GM12872 (cell line): ENCODE measurements around the gene MEIS2.

Source experiments
- CTCF ChIP-seq: IDR thresholded peaks from 3 replicates; pipeline ENCODE4 v1.5.1; 2011; ENCODE audit warnings: low read depth, mild to moderate bottlenecking, low read length, moderate library complexity; ENCODE audit not compliant: insufficient read depth

Gene MEIS2

DNA sequence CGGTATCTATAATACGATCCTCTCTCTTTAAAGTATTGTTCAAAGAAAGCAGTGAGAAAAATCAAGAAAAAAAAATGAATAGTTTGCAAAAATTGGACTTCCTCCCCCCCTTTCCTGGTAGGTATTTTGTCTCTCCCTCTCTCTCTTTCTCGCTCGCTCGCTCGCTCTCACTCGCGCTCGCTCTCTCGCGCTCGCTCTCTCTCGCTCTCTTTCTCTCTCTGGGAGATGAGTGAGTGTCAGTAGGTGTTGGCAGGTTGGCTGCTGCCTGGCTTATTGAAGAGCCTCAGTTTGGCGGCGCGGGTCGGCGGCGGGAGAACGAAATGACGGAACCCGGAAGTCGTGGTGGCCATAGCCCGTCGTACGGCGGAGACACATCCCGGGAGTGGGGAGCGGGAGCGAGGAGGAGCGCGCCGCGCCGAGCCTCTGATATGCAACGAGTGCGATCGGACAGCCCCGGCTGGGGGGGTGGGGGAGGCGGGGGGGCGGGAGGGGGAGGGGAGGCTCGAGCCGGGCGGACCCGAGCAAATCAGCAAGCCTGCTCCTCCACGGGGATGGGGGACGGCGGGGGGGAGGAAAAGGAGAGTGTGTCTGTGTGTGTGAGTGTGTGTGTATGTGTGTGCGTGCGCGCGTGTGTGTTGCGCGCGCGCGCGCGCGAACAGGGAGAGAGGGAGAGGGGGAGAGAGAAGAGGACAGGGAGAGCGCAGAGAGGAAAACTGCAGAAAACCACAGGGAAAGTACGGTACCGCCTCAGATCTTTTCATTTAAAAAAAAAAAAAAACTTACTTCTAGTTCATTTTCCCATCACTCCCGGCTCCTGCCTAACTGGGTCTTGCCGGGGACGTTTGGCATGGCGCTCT lies at the start of gene MEIS2:
MEIS2 (minus strand) TSS at position 441 of the 857 bp plus-strand sequence. CDS start 1,083 bp downstream, outside the sequence.
- TF ChIP-seq CTCF, result no peak

- TF ChIP-seq CTCF, result no peak
Observed at GRCh38 chr15:37149146-37149545, 48.8 kb upstream of the MEIS2 start.

DNA sequence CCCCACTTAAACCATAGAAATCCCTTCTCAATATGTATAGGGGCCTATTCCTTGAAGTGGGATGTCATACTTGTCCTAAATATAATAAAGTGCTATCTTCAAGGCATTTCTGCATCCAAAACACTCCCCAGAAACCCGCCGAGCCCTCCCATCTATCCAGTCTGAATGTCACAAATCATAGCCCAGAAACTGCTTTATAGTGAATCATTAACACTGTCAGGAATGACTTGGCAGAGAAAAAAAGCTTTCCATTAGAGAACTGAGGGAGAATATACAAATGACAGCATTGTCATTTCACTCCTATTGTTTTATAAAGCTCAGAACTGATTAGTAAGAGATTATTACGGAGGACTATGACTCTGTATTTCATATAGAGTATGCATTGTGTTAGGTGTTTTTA lies 48.4 kb upstream of the MEIS2 start:
- no peak for TF ChIP-seq CTCF

DNA sequence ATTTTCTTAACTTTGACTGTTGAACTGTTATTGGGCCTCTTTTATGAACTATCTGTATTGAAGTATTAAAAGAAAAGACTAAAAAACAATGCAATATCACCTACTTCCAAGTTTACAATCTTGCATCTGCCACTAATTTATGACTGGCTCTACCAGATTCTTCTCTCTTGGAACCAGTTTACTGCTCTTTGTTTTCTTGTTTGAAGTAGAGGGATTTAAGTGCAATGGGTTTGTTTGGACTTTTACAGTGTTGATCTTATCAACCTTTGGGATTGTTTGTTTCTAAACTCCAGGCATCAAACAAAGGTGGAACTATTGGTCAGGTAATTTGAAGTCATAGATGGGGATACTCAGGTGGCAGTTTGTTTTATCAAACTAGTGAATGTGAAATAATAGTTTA lies 43.0 kb upstream of the MEIS2 start:
- no peak for TF ChIP-seq CTCF

DNA sequence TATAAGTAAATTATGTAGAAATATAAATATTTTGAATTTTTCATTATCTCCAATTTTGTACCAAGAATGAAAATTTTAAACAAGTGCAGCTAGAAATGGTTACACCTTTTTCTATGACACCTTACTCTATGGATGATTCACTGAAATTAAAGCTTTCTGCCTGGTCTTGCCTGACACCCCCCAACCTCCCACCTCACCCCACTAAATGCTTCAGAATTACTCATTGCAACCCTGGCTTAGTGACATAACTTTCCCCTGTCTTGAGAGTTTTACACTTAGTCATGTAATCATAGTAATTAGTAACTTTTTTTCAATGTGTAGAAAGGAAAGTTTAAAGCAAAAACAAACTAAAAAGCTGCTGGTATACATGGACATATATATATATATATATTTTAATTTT lies 42.0 kb upstream of the MEIS2 start:
- no peak for TF ChIP-seq CTCF

GRCh38 chr15:37140531-37141058 lies 40.2 kb upstream of the MEIS2 start:
- no peak for TF ChIP-seq CTCF

DNA sequence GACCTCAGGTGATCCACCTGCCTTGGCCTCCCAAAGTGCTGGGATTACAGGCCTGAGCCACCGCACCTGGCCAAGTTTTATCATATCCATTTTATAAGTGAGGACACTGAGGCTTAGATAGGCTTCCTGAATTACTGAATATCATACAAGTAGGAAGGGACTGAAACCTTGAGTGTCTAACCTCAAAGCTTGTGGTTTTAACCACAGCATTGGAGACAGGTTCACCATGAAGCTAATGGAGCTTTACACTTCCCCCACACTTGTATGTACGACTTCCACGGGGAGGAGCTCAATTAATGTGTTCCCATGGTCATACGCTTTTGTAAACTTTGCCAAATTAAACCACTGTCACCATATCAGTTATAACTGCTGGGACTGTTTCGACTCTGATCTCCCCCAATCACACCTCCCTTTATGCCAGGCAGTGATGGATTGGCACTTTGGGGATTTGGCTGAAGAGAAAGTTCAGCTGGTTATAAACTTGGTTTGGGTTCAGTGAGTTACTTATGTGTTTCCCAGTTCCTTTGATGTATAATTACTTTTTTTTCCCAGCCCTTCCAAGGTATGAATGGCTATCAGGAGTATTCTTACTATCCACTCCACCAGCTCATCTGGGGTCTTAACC lies 38.4 kb upstream of the MEIS2 start:
- TF ChIP-seq CTCF, result no peak
